ENCODE results near the gene SLC34A1.

Gene SLC34A1

DNA sequence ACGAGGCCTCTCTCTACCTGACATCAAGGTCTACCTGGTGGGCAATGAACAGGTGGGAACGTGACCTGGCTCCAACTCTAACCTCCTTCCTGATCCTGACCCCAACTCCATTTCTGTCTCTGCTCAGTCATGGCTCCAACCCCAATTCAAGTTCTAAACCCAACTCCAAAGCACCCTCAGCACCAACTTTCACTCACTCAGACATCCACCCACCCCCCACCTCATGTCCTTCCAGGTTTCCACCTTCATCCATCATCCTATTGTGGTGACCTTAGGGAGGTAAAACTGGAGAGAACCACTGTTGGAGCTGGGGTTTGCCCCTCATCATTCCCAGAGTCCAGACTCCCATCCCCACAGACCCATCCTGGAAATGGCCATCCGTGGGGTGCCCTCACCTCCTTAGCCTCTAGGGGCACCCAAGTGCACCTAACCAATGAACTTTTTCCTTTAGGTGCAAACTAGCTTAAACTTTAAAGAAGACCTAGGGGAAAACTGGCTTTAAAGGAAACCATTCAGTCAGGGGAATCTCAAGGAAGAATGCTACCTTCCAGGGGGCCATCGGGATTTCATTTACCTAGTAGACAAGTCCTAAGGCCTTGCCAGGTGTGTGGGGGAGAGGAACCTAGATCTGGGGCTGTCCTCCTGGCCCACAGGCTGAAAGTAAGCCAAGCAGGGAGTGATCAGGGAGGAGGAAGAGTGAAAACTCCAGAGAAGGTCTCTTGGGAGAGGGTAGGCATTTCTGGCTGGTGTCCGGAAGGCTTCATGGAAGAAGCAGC lies 15.2 kb upstream of the SLC34A1 start:
- H3K4me3 ChIP-seq (ENCODE audit: low read depth, low read length), result no peak overlapping the region
- TF ChIP-seq, protein P1, sequence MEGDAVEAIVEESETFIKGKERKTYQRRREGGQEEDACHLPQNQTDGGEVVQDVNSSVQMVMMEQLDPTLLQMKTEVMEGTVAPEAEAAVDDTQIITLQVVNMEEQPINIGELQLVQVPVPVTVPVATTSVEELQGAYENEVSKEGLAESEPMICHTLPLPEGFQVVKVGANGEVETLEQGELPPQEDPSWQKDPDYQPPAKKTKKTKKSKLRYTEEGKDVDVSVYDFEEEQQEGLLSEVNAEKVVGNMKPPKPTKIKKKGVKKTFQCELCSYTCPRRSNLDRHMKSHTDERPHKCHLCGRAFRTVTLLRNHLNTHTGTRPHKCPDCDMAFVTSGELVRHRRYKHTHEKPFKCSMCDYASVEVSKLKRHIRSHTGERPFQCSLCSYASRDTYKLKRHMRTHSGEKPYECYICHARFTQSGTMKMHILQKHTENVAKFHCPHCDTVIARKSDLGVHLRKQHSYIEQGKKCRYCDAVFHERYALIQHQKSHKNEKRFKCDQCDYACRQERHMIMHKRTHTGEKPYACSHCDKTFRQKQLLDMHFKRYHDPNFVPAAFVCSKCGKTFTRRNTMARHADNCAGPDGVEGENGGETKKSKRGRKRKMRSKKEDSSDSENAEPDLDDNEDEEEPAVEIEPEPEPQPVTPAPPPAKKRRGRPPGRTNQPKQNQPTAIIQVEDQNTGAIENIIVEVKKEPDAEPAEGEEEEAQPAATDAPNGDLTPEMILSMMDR (conservative IDR thresholded peaks at IDR 0.05; ENCODE audit: low read depth, low read length), result peak; percentile 75
- peak; percentile 43 for DNase-seq (ENCODE audit: low read depth)

DNA sequence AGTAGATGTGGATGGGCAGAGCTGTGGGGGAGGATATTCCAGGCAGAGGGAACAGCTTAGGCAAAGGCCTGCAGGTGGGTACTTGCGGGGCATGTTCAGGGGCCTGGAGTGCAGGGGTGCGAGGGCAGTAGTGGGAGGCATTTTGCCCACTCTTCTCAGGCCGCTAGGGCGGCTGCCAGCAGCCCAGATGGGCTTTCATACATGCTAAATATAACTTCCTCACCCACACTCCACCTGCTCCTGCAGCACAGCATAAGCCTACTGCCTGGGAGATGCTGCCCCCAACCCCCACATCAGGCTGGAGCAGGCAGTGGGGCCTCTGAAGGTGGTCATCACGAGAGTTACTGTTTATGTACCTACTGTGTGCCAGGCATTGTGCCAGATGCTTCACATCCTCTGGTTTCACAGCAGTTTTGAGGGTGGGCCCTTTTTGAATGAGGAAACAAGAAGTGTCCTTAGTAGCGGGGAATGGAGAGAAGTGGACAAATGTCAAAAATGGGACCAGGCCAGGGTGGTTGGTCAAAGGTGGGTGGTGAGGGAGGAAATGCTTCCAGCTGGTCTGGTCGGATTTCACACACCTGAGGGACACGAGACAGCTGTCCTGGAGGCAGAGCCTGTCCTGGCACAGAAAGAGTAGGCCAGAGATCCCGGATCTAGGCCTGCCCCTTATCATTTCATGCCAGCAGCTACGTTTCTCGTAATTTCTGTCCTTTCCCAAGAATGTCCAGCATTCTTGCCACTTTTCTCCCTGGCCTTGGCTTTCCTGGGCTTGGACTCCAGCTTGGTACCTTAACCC lies 14.4 kb upstream of the SLC34A1 start:
- TF ChIP-seq, protein P1 (conservative IDR thresholded peaks at IDR 0.05; ENCODE audit: low read depth, low read length), result no peak
- no peak for DNase-seq (ENCODE audit: low read depth)
- H3K4me3 ChIP-seq (ENCODE audit: low read depth, low read length), result no peak overlapping the region

DNA sequence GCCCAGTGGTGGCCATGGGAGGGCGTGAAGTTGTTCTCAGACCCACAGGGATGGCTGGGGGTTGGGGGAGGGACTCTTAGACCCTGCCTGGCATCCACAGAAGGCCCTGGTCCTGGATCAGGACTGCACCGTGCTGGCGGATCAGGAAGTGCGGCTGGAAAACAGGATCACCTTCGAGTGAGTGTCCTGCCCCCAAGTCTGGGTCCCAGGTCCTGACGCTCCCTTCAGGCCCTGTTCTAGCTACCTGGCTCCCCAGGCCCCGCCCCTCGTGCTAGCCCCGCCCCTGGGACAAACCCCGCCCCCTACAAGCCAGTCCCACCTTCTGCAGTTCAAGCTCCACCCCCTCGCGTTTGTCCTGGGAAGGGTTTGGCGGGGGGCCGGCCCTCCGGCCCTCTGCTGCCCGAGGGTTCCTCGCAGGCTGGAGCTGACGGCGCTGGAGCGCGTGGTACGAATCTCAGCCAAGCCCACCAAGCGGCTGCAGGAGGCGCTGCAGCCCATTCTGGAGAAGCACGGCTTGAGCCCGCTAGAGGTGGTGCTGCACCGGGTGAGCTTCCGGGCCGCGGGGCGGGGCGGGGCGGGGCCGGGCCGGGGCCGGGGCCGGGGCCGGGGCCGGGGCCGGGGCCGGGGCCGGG lies 13.6 kb upstream of the SLC34A1 start:
- peak; percentile 95 for DNase-seq (ENCODE audit: low read depth)
- peak overlapping the region; percentile 54 for H3K4me3 ChIP-seq (ENCODE audit: low read depth, low read length)
- TF ChIP-seq, protein P1 (conservative IDR thresholded peaks at IDR 0.05; ENCODE audit: low read depth, low read length), result peak; percentile 74

DNA sequence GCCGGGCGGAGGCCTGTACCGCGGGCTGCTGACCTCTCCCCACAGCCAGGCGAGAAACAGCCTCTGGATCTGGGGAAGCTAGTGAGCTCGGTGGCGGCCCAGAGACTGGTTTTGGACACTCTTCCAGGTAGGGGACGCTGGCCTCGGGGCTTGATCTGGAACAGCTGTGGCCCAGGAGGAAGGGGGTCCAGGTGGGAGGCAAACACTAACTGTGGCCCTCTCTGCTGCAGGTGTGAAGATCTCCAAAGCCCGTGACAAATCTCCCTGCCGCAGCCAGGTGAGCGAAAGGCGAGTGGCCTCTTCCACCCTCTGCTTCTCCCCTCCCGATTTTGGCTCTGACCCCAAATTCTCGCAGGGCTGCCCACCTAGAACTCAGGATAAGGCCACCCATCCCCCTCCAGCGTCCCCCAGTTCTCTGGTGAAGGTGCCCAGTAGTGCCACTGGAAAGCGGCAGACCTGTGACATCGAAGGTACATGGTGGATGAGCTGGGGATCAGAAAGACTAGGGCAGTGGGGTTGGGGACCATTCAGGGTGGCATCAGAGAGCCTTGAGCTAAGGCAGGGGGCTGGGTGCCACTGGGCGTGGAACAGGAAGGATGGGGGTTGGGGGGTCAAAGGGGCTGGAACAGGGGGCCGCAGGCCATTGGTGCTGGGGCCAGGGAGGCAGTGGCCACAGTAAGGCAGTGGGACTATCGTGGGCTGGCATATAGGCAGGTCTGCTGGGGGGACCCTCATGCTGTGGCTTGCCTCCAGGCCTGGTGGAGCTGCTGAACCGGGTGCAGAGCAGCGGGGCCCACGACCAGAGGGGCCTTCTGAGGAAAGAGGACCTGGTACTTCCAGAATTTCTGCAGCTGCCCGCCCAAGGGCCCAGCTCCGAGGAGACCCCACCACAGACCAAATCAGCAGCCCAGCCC lies 12.9 kb upstream of the SLC34A1 start:
- peak overlapping the region; percentile 54 for H3K4me3 ChIP-seq (ENCODE audit: low read depth, low read length)

DNA sequence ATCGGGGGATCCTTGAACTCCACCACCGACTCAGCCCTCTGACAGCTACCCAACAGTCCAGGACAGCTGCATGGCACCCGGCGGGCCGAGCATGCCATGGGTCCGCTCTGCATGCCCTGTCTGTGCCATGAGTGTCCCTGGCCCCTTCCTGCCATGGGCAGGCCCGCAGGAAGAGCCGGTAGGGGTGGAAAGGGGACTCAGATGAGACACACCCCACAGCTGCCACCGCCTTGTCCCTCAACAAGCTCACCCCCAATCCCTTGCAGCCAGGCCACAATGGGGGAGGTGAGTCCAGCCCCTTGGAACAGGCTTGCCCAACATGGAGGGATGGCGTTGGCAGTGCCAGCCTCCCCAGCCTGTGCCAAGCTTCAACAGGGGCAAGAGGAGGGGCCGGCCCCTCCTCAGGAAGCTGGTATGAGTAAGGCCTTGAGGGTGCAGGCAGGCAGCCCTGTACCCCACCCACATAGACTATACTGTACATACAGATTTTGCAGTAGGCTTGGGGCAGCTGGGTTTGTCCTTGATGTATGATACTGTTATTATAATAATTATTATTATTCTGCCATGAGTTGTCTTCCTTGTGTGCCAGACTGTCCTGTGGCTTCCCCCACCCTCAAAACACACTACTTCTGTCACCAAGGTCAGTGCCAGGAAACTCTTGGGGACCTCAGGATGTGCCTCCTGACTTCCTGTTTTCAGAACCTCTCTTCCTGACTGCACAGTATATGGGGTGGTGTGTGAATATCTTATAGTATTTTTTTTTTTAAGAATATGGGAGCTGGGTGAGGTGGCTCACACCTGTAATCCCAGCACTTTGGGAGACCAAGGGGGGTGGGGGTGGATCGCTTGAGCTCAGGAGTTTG lies 12.0 kb upstream of the SLC34A1 start:
- H3K4me3 ChIP-seq (ENCODE audit: low read depth, low read length), result no peak overlapping the region
- TF ChIP-seq, protein P1 (conservative IDR thresholded peaks at IDR 0.05; ENCODE audit: low read depth, low read length), result no peak
- DNase-seq (ENCODE audit: low read depth), result no peak

More for the DNA sequence above, 12.9 kb upstream of the SLC34A1 start:
- TF ChIP-seq, protein P1 (conservative IDR thresholded peaks at IDR 0.05; ENCODE audit: low read depth, low read length), result no peak
- no peak for DNase-seq (ENCODE audit: low read depth)

All from choroid plexus epithelial cell (primary cell).